Mesothelial cell of epicardium (in vitro differentiated cells): ENCODE results near the gene TEX19. TPM values are rescaled to one million over a fixed set of nuclear protein-coding genes. Genes with fewer than 3 reads are reported as not detected.
"Not testable (repeated sequence)": the region's sequence is repeated elsewhere in the genome, so short reads cannot be mapped to it uniquely, and the experiment has no call there.

Experiments used
- DNase-seq, 2 experiments: peaks; one replicate each; pipeline ENCODE4 v3.0.0; 2021; ENCODE audit warnings: low spot score in 2 of 2; ENCODE audit not compliant: unreplicated experiment in 2 of 2
- H3K27ac Mint-ChIP-seq: 2 replicates; pipeline ENCODE4 v1.8.0; 2021; ENCODE audit warnings: mixed read lengths
- H3K27me3 Mint-ChIP-seq: 2 replicates; pipeline ENCODE4 v1.8.0; 2021; ENCODE audit warnings: low read depth, mixed read lengths
- H3K36me3 Mint-ChIP-seq: 2 replicates; pipeline ENCODE4 v1.8.0; 2021; ENCODE audit warnings: mixed read lengths
- H3K4me1 Mint-ChIP-seq: 2 replicates; pipeline ENCODE4 v1.8.0; 2021; ENCODE audit warnings: mixed read lengths
- H3K4me3 Mint-ChIP-seq: 2 replicates; pipeline ENCODE4 v1.8.0; 2021; ENCODE audit warnings: mild to moderate bottlenecking, moderate library complexity, mixed read lengths
- H3K9me3 Mint-ChIP-seq: 2 replicates; pipeline ENCODE4 v1.8.0; 2021; ENCODE audit warnings: mixed read lengths
- CTCF ChIP-seq: fragments of 200-600 bp; sonication (generic); IDR thresholded peaks from one replicate; pipeline ENCODE4 v1.5.0; 2021; ENCODE audit warnings: antibody characterized with exemption; ENCODE audit not compliant: unreplicated experiment
- total RNA-seq: library from RNA; stranded (reverse); gene quantifications from 3 replicates; pipeline ENCODE4 v1.2.1, GENCODE V29; 2021

TEX19 gene
- total RNA-seq, 1 donor from 2014 or later = 0.16 TPM

- Mint-ChIP-seq H3K36me3 (no peaks in the 10 kb centered on the region), H3K4me1 (peaks cover 16% of the 10 kb centered on the region), H3K27ac (no peak overlapping the region), H3K9me3 (no peaks in the 10 kb centered on the region), H3K27me3 (peaks cover 20% of the 10 kb centered on the region), H3K4me3 (no peak overlapping the region)
- DNase-seq = no peak
- TF ChIP-seq CTCF = no peak
These were observed 22.0 kb downstream of the TEX19 start for GRCh38 chr17:82380860-82381702.

GRCh38 chr17:82381703-82382009, 22.6 kb downstream of the TEX19 start:
- not testable (repeated sequence) for H3K9me3 Mint-ChIP-seq, H3K36me3 Mint-ChIP-seq, DNase-seq, H3K27ac Mint-ChIP-seq, H3K4me3 Mint-ChIP-seq
- H3K27me3 Mint-ChIP-seq = peaks cover 20% of the 10 kb centered on the region
- H3K4me1 Mint-ChIP-seq = peaks cover 16% of the 10 kb centered on the region

GRCh38 chr17:82382220-82382932, 23.3 kb downstream of the TEX19 start:
- Mint-ChIP-seq H3K4me1 (peaks cover 16% of the 10 kb centered on the region), H3K27me3 (peaks cover 20% of the 10 kb centered on the region)
- not testable (repeated sequence) for H3K27ac Mint-ChIP-seq, H3K4me3 Mint-ChIP-seq, H3K9me3 Mint-ChIP-seq, DNase-seq, H3K36me3 Mint-ChIP-seq

- Mint-ChIP-seq H3K4me1 (peaks cover 18% of the 10 kb centered on the region), H3K9me3 (no peaks in the 10 kb centered on the region), H3K4me3 (no peak overlapping the region), H3K27me3 (peaks cover 25% of the 10 kb centered on the region), H3K36me3 (no peaks in the 10 kb centered on the region), H3K27ac (no peak overlapping the region)
- DNase-seq = no peak
- TF ChIP-seq CTCF = no peak
These were observed 23.8 kb downstream of the TEX19 start for GRCh38 chr17:82382933-82383255.

GRCh38 chr17:82383411-82383810, 24.4 kb downstream of the TEX19 start:
- Mint-ChIP-seq H3K4me3 (no peak overlapping the region), H3K27ac (no peak overlapping the region), H3K36me3 (no peaks in the 10 kb centered on the region), H3K27me3 (peaks cover 26% of the 10 kb centered on the region), H3K4me1 (peaks cover 18% of the 10 kb centered on the region), H3K9me3 (no peaks in the 10 kb centered on the region)
- TF ChIP-seq CTCF = no peak
- no peak for DNase-seq

GRCh38 chr17:82384051-82384729, 25.1 kb downstream of the TEX19 start:
- no peak for DNase-seq
- no peaks in the 10 kb centered on the region for H3K9me3 Mint-ChIP-seq
- peaks cover 23% of the 10 kb centered on the region for H3K27me3 Mint-ChIP-seq
- no peak overlapping the region for H3K27ac Mint-ChIP-seq
- H3K4me1 Mint-ChIP-seq = peaks cover 20% of the 10 kb centered on the region
- H3K4me3 Mint-ChIP-seq = no peak overlapping the region
- H3K36me3 Mint-ChIP-seq = no peaks in the 10 kb centered on the region
- no peak for TF ChIP-seq CTCF
